ENCODE measurements around the gene SVIL. TPM values are rescaled to one million over a fixed set of nuclear protein-coding genes. Genes with fewer than 3 reads are reported as not detected.

The SVIL gene
- polyA plus RNA-seq, 1 donor from 2014 or later = 7.3 TPM

DNA sequence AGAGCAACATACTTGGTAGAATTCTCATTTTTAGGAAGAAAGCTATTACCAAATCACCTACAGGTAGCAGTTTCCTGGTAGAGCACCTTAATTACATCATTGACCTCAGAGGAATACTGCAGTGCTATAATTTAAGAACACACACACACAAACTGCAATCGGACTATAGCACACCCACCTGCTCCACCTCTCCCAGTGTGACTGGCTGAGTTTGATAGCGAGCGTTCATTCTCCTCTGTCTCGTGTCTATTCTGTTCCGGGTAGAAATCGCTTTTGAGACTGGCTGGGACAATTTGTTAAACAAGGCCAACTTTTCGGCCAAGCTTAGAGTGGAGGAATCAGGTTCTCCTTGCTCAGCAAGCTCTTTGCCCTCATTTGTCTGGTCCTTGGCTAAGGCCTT lies 110.5 kb downstream of the SVIL start:
- Histone ChIP-seq H3K27me3 (ENCODE audit: insufficient read depth, low read depth, low read length) (no peaks in the 10 kb centered on the region), H3K4me2 (ENCODE audit: low read length) (no peak overlapping the region), H3K9me3 (ENCODE audit: low read length) (no peaks in the 10 kb centered on the region), H3K9ac (ENCODE audit: low read length) (no peak overlapping the region), H4K20me1 (ENCODE audit: insufficient read depth) (no peaks in the 10 kb centered on the region), H2AFZ (ENCODE audit: low read depth, low read length) (no peak overlapping the region), H3K36me3 (ENCODE audit: insufficient read depth, low read length) (peaks cover 10% of the 10 kb centered on the region), H3K27ac (ENCODE audit: low read length) (no peak overlapping the region), H3K4me3 (ENCODE audit: low read length) (no peak overlapping the region), H3K79me2 (replicated peaks; ENCODE audit: insufficient read depth, low read length) (no peaks in the 10 kb centered on the region), H3K9me2 (ENCODE audit: insufficient read depth, low read length) (no peaks in the 10 kb centered on the region), H3F3A (ENCODE audit: insufficient read depth, low read length, poor library complexity, severe bottlenecking) (no peaks in the 10 kb centered on the region)
- TF ChIP-seq REST (IDR thresholded peaks at IDR 0.05; ENCODE audit: borderline replicate concordance) (no peak), POLR2AphosphoS5 (IDR thresholded peaks at IDR 0.05) (no peak), SMC3 (conservative IDR thresholded peaks at IDR 0.05; ENCODE audit: poor library complexity) (no peak), RAD21 (conservative IDR thresholded peaks at IDR 0.05) (no peak), EP300 (conservative IDR thresholded peaks at IDR 0.05; ENCODE audit: poor library complexity, severe bottlenecking) (no peak), TAF1 (IDR thresholded peaks at IDR 0.05; ENCODE audit: low read depth) (no peak), MXI1 (conservative IDR thresholded peaks at IDR 0.05; ENCODE audit: poor library complexity, severe bottlenecking) (no peak)

DNA sequence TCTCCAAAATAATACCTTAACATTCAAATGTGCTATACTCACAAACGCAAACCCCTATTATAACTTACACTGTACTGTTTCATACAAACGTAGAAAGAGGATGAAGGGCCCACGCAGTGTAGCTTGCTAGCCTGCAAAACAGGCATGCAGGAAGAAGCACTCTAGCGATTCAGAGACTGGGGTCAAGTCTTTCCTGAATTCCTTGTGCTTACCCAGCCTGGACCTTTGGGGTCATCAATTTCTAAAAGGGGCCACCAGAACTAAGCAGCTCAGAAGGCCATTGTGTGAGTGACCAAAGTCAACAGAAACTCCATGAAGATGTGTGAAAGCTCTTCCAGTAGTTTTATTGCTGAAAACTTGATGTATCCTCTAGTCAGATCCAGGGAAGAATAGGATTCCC lies 111.9 kb downstream of the SVIL start:
- no peaks in the 10 kb centered on the region for H3K9me2 ChIP-seq (ENCODE audit: insufficient read depth, low read length)
- H2AFZ ChIP-seq (ENCODE audit: low read depth, low read length) = no peak overlapping the region
- H3K36me3 ChIP-seq (ENCODE audit: insufficient read depth, low read length) = peaks cover 10% of the 10 kb centered on the region
- no peaks in the 10 kb centered on the region for H4K20me1 ChIP-seq (ENCODE audit: insufficient read depth)
- H3K27me3 ChIP-seq (ENCODE audit: insufficient read depth, low read depth, low read length) = no peaks in the 10 kb centered on the region
- no peaks in the 10 kb centered on the region for H3K9me3 ChIP-seq (ENCODE audit: low read length)
- no peak overlapping the region for H3K4me3 ChIP-seq (ENCODE audit: low read length)
- no peak overlapping the region for H3K4me2 ChIP-seq (ENCODE audit: low read length)
- H3K9ac ChIP-seq (ENCODE audit: low read length) = no peak overlapping the region
- H3K79me2 ChIP-seq (replicated peaks; ENCODE audit: insufficient read depth, low read length) = no peaks in the 10 kb centered on the region
- no peak for TF ChIP-seq CTCF (IDR thresholded peaks at IDR 0.05; ENCODE audit: poor library complexity, severe bottlenecking)
- TF ChIP-seq RAD21 (conservative IDR thresholded peaks at IDR 0.05) = no peak
- no peak for TF ChIP-seq EP300 (conservative IDR thresholded peaks at IDR 0.05; ENCODE audit: poor library complexity, severe bottlenecking)
- no peak for TF ChIP-seq TAF1 (IDR thresholded peaks at IDR 0.05; ENCODE audit: low read depth)
- no peak for TF ChIP-seq POLR2AphosphoS5 (IDR thresholded peaks at IDR 0.05)
- no peak for TF ChIP-seq REST (IDR thresholded peaks at IDR 0.05; ENCODE audit: borderline replicate concordance)
- no peak for TF ChIP-seq EZH2 (IDR thresholded peaks at IDR 0.05; ENCODE audit: borderline replicate concordance, insufficient read depth, low read length, poor library complexity, severe bottlenecking)
- no peak for TF ChIP-seq MXI1 (conservative IDR thresholded peaks at IDR 0.05; ENCODE audit: poor library complexity, severe bottlenecking)
- TF ChIP-seq SMC3 (conservative IDR thresholded peaks at IDR 0.05; ENCODE audit: poor library complexity) = no peak
- no peaks in the 10 kb centered on the region for H3F3A ChIP-seq (ENCODE audit: insufficient read depth, low read length, poor library complexity, severe bottlenecking)
- no peak overlapping the region for H3K27ac ChIP-seq (ENCODE audit: low read length)
